ENCODE data around the gene SELENOF.

DNA sequence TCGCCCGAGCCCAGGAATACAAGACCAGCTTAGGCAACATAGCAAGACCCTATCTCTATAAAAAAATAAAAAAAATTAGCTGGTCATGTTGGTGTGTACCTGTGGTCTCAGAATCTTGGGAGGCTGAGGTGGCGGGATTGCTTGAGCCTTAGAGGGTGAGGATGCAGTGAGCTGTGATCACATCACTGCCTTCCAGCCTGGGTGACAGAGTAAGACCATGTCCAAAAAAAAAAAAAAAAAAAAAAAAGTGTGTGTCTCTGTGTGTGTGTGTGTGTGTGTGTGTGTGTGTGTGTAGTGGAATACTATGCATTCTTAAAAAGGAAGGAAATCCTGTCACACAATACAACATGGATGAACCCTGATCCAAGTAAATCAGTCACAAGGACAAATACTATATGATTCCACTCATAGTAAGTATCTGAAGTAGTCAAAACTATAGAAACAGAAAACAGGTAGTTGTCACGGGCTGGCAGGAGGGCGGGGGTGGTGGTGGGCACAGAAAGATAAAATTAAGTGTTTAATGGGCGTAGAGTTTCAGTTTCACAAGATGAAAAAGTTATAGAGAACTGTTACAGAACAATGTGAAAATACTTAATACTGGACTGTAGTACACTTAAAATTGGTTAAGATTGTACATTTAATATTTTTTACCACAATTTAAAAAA is 47.8 kb downstream of the SELENOF start:
- TF ChIP-seq POLR2A (IDR thresholded peaks at IDR 0.05; ENCODE audit: low read length) (no peak), GATA1 (IDR thresholded peaks at IDR 0.05; ENCODE audit: low read depth, low read length) (no peak)

All from erythroblast (primary cell).